Breast epithelium (tissue), 4 donors: ENCODE results near the gene MAGEA2B. TPM values are rescaled to one million over a fixed set of nuclear protein-coding genes. Genes with fewer than 3 reads are reported as not detected.
A peak's percentile ranks its signal among the peaks of the same experiment; 100 is the strongest.
"Not testable (repeated sequence)": the region's sequence is repeated elsewhere in the genome, so short reads cannot be mapped to it uniquely, and the experiment has no call there.

ENCODE experiments used
- DNase-seq, 2 donors: peaks; one replicate each; pipeline ENCODE4 v3.0.0-alpha.2; 2019; ENCODE audit warnings: low spot score in 2 of 2
- H3K27ac ChIP-seq, 2 donors: fragments of 200-600 bp; sonication (generic) in 1 of 2; one replicate each; pipeline ENCODE4 v1.5.1; 2016 to 2019; ENCODE audit warnings: mild to moderate bottlenecking in 1 of 2
- H3K27me3 ChIP-seq, 2 donors: fragments of 200-600 bp; sonication (generic) in 1 of 2; one replicate each; pipeline versions ENCODE4 v1.5.1 to v1.6.0; 2017 to 2019; ENCODE audit warnings: control low read depth in 1 of 2, mild to moderate bottlenecking in 1 of 2
- H3K36me3 ChIP-seq: fragments of 200-600 bp; one replicate; pipeline ENCODE4 v1.5.1; 2019
- H3K4me1 ChIP-seq, 2 donors: fragments of 200-600 bp; sonication (generic); one replicate each; pipeline ENCODE4 v1.5.1; 2016 to 2019; ENCODE audit warnings: control low read depth in 1 of 2
- H3K4me3 ChIP-seq, 3 donors: fragments of 200-600 bp; sonication (generic); 1 replicate in 2 of 3; 2 replicates in 1 of 3; pipeline ENCODE4 v1.5.1; 2016 to 2019; ENCODE audit warnings: mild to moderate bottlenecking in 3 of 3, moderate library complexity in 2 of 3
- H3K9me3 ChIP-seq, 2 donors: fragments of 200-600 bp; sonication (generic) in 1 of 2; one replicate each; pipeline ENCODE4 v1.5.1; 2016 to 2019; ENCODE audit warnings: control low read depth in 1 of 2
- POLR2A ChIP-seq: fragments of 450-650 bp; IDR thresholded peaks from one replicate; pipeline ENCODE4 v1.6.1; 2016; ENCODE audit warnings: antibody characterized with exemption, mild to moderate bottlenecking, moderate library complexity
- POLR2AphosphoS5 ChIP-seq, 3 donors: sonication (generic); formaldehyde crosslinking; IDR thresholded peaks; one replicate each; pipeline ENCODE4 v1.6.1; 2017; ENCODE audit warnings: antibody characterized with exemption in 3 of 3
- intact Hi-C: fragments of 100-400 bp; cut with DNase I; formaldehyde crosslinking; loops from one replicate; pipeline ENCODE4 v1.15.1; 2023; ENCODE audit warnings: low total_unique reads
- total RNA-seq, 3 donors: library from RNA; depleted of rRNA; stranded (reverse); fragments of >200 nt; gene quantifications; one replicate each; pipeline ENCODE4 v1.1.0, GENCODE V29; 2016
- TF ChIP-seq, protein P1 (sequence below), 3 donors: fragments of 450-650 bp; IDR thresholded peaks; one replicate each; pipeline ENCODE4 v1.5.1; 2016 to 2017; ENCODE audit warnings: antibody characterized with exemption in 3 of 3, mild to moderate bottlenecking in 3 of 3, moderate library complexity in 3 of 3

MAGEA2B gene
- not detected for total RNA-seq

- H3K27ac ChIP-seq, H3K4me1 ChIP-seq, H3K27me3 ChIP-seq, H3K4me3 ChIP-seq, DNase-seq, H3K9me3 ChIP-seq, intact Hi-C loops, H3K36me3 ChIP-seq: not testable (repeated sequence)
Observed at GRCh38 chrX:152713815-152714787, at the start of gene MAGEA2B. Gene MAGEA2B, plus strand, starts transcription at chrX:152714628. Its CDS starts 2,479 bp downstream, at chrX:152717107.

DNA sequence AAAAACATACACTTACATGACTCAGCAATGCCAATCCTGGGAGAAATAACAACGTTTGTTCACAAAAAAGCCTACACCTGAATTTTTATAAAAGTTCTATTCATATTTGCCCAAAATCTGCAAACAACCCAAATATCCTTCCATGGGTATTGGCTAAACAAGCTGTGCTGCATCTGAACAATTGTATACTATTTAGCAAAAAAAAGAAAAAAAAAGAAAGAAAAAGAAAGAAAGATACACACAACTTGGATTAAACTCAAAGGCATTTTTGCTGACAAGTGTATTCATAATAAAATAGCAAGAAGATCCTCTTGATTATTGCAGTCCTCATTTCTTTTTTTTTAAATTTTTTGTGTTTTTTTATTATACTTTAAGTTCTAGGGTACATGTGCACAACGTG is 40.3 kb upstream of the MAGEA2B start:
- no peak overlapping the region for H3K27ac ChIP-seq
- no peaks in the 10 kb centered on the region for H3K4me1 ChIP-seq
- H3K4me3 ChIP-seq = no peak overlapping the region
- peaks cover 0 to 8% of the 10 kb centered on the region in 2 donors for H3K27me3 ChIP-seq
- no peak for DNase-seq
- intact Hi-C loops = no loop called here
- H3K36me3 ChIP-seq = no peaks in the 10 kb centered on the region
- H3K9me3 ChIP-seq = peaks cover 0 to 8% of the 10 kb centered on the region in 2 donors
- TF ChIP-seq POLR2AphosphoS5 (IDR thresholded peaks at IDR 0.05) (no peak), POLR2A (no peak)
- TF ChIP-seq, protein P1, sequence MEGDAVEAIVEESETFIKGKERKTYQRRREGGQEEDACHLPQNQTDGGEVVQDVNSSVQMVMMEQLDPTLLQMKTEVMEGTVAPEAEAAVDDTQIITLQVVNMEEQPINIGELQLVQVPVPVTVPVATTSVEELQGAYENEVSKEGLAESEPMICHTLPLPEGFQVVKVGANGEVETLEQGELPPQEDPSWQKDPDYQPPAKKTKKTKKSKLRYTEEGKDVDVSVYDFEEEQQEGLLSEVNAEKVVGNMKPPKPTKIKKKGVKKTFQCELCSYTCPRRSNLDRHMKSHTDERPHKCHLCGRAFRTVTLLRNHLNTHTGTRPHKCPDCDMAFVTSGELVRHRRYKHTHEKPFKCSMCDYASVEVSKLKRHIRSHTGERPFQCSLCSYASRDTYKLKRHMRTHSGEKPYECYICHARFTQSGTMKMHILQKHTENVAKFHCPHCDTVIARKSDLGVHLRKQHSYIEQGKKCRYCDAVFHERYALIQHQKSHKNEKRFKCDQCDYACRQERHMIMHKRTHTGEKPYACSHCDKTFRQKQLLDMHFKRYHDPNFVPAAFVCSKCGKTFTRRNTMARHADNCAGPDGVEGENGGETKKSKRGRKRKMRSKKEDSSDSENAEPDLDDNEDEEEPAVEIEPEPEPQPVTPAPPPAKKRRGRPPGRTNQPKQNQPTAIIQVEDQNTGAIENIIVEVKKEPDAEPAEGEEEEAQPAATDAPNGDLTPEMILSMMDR (IDR thresholded peaks at IDR 0.05) = no peak

DNA sequence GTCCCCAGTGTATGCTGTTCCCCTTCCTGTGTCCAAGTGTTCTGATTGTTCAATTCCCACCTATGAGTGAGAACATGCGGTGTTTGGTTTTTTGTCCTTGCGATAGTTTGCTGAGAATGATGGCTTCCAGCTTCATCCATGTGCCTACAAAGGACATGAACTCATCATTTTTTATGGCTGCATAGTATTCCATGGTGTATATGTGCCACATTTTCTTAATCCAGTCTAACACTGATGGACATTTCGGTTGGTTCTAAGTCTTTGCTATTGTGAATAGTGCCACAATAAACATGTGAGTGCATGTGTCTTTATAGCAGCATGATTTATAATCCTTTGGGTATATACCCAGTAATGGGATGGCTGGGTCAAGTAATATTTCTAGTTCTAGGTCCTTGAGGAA is 39.8 kb upstream of the MAGEA2B start:
- DNase-seq, intact Hi-C loops, H3K27me3 ChIP-seq, H3K4me3 ChIP-seq, H3K27ac ChIP-seq, H3K36me3 ChIP-seq, H3K9me3 ChIP-seq, H3K4me1 ChIP-seq: not testable (repeated sequence)

- H3K27ac ChIP-seq, H3K9me3 ChIP-seq, H3K4me1 ChIP-seq, DNase-seq, H3K27me3 ChIP-seq, H3K36me3 ChIP-seq, intact Hi-C loops, H3K4me3 ChIP-seq: not testable (repeated sequence)
Observed at GRCh38 chrX:152681012-152681411, 33.4 kb upstream of the MAGEA2B start.

DNA sequence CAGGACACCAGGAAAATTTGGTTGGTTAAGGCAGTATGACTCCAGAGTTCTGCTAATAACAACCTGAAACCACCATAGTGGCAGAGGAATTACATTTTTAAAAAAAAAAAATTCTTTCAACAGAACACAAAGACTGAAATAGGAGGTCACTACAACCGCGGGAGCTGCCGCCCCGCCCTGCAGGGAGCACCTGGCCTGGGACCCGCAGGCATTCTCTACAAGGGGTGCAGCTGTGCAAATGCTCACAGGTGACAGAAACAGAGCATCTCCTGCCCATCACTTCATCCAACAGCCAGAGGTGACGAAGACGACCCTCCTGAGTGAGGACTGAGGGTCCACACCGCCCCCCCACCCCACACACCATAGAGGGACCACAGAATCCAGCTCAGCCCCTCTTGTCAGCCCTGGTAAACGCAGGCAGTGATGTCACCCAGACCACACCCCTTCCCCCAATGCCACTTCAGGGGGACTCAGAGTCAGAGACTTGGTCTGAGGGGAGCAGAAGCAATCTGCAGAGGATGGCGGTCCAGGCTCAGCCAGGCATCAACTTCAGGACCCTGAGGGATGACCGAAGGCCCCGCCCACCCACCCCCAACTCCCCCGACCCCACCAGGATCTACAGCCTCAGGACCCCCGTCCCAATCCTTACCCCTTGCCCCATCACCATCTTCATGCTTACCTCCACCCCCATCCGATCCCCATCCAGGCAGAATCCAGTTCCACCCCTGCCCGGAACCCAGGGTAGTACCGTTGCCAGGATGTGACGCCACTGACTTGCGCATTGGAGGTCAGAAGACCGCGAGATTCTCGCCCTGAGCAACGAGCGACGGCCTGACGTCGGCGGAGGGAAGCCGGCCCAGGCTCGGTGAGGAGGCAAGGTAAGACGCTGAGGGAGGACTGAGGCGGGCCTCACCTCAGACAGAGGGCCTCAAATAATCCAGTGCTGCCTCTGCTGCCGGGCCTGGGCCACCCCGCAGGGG is 16.2 kb upstream of the MAGEA2B start, which contains the start of gene MAGEA3:
Gene MAGEA3, plus strand, starts transcription at position 843 of the 980 bp plus-strand sequence. CDS start 2,039 bp downstream, outside the sequence.
- H3K36me3 ChIP-seq, H3K4me1 ChIP-seq, intact Hi-C loops, DNase-seq, H3K27ac ChIP-seq, H3K4me3 ChIP-seq, H3K9me3 ChIP-seq, H3K27me3 ChIP-seq: not testable (repeated sequence)

DNA sequence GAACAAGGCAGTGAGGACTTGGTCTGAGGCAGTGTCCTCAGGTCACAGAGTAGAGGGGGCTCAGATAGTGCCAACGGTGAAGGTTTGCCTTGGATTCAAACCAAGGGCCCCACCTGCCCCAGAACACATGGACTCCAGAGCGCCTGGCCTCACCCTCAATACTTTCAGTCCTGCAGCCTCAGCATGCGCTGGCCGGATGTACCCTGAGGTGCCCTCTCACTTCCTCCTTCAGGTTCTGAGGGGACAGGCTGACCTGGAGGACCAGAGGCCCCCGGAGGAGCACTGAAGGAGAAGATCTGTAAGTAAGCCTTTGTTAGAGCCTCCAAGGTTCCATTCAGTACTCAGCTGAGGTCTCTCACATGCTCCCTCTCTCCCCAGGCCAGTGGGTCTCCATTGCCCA is 14.0 kb upstream of the MAGEA2B start:
- H3K4me1 ChIP-seq, H3K27me3 ChIP-seq, H3K4me3 ChIP-seq, H3K27ac ChIP-seq, H3K9me3 ChIP-seq, H3K36me3 ChIP-seq, intact Hi-C loops: not testable (repeated sequence)
- DNase-seq = peak in 1 of 2 donors; percentile 22

DNA sequence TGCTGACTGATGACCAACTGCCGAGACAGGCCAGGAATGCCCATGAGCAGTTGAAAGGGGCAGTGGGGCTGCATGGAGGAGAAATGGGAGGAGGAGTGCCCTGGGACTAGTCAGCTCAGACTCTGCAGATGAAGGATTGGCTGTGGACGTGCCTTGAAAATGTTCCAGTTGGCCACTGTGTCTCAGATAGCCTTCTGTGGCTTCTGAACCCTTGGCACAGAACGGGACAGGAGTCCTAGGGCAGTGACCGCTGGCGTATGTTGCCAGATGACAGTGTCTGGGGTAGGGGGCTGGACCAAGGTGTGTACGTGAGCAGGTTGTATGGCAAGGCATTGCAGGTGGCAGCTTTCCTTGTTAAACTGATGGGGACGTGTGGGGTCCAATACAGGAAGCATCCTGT is 7.9 kb upstream of the MAGEA2B start:
- DNase-seq, H3K4me3 ChIP-seq, H3K9me3 ChIP-seq, intact Hi-C loops, H3K27me3 ChIP-seq, H3K36me3 ChIP-seq, H3K27ac ChIP-seq, H3K4me1 ChIP-seq: not testable (repeated sequence)

- DNase-seq, H3K9me3 ChIP-seq, H3K27ac ChIP-seq, H3K4me3 ChIP-seq, H3K36me3 ChIP-seq, H3K4me1 ChIP-seq, intact Hi-C loops, H3K27me3 ChIP-seq: not testable (repeated sequence)
Observed at GRCh38 chrX:152709173-152709572, 5.3 kb upstream of the MAGEA2B start, which contains the start of gene CSAG2. Gene CSAG2, minus strand, starts transcription at chrX:152709273. Its CDS starts 161 bp downstream, at chrX:152709112.

DNA sequence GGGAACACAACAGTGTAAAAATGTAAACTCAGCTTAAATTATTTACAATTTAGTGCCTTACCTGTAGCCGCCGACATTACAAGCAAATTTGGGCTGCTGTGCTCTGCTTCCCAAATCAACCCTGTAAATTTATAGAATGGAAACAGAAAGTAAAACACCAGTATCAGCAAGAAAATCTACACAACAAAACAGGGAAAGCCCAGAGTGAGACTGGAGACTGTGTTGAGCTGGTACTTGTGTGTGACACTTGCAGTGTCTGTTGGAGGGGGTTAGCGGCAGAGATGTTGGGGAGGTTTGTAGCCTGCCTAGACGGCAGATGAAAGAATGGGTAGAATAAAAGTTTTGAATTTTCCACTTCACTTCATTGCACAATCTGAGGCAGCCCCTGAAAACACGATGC is 1.2 kb upstream of the MAGEA2B start:
- DNase-seq, H3K4me1 ChIP-seq, H3K27ac ChIP-seq, H3K27me3 ChIP-seq, H3K9me3 ChIP-seq, H3K36me3 ChIP-seq, intact Hi-C loops, H3K4me3 ChIP-seq: not testable (repeated sequence)
